HG03039 (cell line): Measurements from ENCODE around the gene ZNF423.
"Not testable (repeated sequence)": the region's sequence is repeated elsewhere in the genome, so short reads cannot be mapped to it uniquely, and the experiment has no call there.

Experiments
- ATAC-seq: cut with Tn5 transposase; IDR thresholded peaks from one replicate; pipeline ENCODE4 v1.9.1; 2021; ENCODE audit warnings: mild to moderate bottlenecking, moderate library complexity; ENCODE audit not compliant: unreplicated experiment

ZNF423 gene

GRCh38 chr16:49871824-49872223 lies 15.9 kb upstream of the ZNF423 start:
- ATAC-seq, result not testable (repeated sequence)

GRCh38 chr16:49869731-49870130 lies 13.8 kb upstream of the ZNF423 start:
- no peak for ATAC-seq

GRCh38 chr16:49867796-49868668 lies 12.1 kb upstream of the ZNF423 start:
- no peak for ATAC-seq

DNA sequence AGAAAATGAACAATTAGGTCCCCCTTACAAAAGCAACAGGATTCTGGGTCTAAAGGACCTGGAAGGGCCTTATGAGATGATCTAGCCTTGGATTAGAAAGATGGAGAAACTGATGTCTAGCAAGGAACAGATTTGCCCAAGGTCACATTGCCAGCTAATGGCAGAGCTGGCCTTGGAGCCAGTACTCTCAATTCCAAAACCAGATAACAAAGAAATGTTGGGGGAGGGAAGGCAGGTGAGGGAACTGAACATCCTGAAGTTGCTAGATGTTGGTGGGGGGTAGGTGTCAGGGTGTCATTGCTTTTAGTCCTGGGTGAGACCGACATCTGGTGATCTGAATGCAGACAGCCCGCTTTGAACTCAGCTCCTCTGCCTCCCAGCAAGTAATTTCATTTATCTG lies 11.3 kb upstream of the ZNF423 start:
- no peak for ATAC-seq

- no peak for ATAC-seq
Measured at GRCh38 chr16:49866595-49867071, 10.7 kb upstream of the ZNF423 start.

DNA sequence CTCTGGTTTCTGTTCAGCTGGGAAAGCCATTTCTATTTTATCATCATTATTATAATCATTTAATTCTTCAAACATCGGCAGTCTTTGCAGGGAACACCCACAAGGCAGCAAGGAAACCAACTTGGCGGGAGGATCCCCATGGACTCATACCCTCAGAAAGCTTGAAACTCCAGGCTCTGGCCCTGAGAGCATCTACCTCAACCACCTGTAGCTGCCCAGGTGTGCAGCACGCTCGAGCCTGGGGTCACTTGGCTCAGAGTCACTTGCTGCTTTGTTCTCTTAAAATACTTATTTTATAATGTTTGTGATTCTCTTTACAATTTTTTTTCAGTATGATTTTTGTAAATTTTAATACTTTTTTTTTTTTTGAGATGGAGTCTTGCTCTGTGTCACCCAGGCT lies 6.8 kb upstream of the ZNF423 start:
- no peak for ATAC-seq

- no peak for ATAC-seq
Measured at GRCh38 chr16:49861299-49861698, 5.4 kb upstream of the ZNF423 start.

DNA sequence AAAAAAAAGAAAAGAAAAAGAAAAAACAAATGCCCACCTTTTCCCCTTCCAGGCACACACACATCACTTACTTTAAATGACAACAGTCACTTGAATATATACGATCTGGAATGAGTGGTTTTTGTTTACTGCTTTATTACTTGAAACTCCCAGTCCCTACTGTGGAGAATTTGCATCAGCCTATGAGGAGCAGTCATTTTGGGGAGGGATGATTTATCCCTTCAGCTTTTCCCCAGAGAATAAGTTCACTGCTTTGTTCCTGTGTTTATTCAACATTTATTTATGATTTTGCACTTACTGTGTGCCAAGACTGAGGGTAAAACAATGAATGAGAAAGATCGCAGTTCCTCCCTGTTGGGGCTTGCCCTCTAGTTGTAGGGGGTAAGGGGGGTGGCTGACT lies 4.7 kb upstream of the ZNF423 start:
- no peak for ATAC-seq

GRCh38 chr16:49859125-49859811 lies 3.4 kb upstream of the ZNF423 start:
- no peak for ATAC-seq

GRCh38 chr16:49858200-49859124 lies 2.5 kb upstream of the ZNF423 start:
- ATAC-seq, result no peak

GRCh38 chr16:49857423-49858181 lies 1.7 kb upstream of the ZNF423 start:
- no peak for ATAC-seq

GRCh38 chr16:49856672-49857330 lies 889 bp upstream of the ZNF423 start:
- ATAC-seq, result no peak

DNA sequence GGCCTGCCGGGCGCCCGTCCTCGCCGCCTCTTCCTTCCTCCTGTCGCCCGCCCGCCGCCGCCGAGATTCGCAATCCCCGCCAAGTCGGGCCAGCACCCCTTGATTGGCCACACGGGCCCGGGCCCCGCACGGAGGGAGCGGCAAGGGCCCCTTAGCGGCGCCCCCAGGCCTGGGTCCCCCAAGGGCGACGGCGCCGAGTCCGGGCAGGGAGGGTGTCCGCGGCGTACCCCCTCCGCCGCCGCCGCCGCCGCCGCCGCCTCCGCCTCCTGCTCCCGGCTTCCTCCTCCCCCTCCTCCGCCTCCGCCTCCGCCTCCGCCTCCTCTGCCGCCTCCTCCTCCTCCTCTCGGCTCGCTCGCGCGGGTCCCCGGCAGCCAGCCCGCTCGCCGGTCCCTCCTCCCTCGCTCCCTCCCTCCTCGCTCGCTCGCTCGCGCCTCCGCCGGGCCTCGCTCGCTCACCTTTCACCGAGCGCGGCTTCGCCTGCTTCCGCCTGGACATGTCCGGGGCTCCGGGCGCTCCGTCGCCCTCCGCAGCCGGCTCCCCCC lies 561 bp downstream of the ZNF423 start:
- peak; percentile 66 for ATAC-seq

- ATAC-seq, result no peak
Measured at GRCh38 chr16:49854796-49855203, 1.1 kb downstream of the ZNF423 start.

DNA sequence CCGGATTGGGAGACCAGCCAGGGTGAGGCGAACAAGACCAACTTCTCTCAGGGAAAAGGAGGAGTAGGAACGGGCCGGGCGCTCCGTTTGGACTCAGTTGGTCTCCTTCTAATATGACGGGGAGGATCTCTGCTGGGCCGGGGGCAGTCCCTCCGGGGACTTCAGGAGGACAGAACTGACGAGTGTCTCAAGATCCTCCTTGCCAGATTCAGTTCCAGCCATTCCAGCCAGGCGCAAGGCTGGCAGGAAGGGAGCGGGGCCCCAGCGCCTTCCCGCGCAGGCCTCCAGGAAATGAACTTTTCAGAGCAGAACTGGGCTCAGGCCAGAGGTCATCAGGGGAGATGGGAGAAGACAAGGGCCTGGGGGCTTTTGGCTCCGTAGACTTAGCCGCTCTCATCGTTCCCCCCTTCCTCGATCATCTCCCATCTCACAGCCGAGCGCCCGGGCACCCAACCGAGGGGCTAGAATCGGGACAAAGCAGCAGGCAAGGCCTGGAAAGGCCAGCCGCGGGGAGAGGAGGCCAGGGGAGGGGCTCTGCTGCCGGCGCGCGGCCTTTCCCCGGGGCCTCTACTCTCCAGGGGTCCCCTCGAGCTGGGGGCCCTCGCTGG lies 1.6 kb downstream of the ZNF423 start:
- ATAC-seq, result no peak

DNA sequence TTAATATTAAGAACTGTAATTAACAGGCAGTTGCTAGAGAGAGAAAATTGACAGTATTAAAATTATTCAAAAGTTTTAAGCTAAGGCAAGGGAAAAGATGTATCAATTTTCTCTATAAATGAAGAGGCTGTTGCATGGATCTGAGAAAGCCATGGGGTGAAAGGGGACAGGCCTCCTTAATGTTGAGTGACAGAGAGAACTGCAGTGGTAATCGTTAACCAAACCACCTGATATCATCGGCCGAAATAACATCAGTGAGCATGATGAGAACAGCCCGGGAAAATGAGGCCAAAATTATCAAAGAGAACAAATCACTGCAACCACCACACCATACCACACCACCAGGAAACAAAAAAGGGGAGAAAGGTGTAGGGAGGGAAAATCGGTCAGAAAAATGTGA lies 3.6 kb downstream of the ZNF423 start:
- ATAC-seq, result no peak

GRCh38 chr16:49851468-49851787 lies 4.5 kb downstream of the ZNF423 start:
- ATAC-seq, result no peak

GRCh38 chr16:49850558-49851467 lies 5.1 kb downstream of the ZNF423 start:
- ATAC-seq, result no peak
